Neural progenitor cell (in vitro differentiated cells): ENCODE results near the gene STX1A. TPM values are rescaled to one million over a fixed set of nuclear protein-coding genes. Genes with fewer than 3 reads are reported as not detected.
A peak's percentile ranks its signal among the peaks of the same experiment; 100 is the strongest.

Experiments used
- DNase-seq: peaks from one replicate; pipeline ENCODE4 v3.0.0-alpha.2; 2016; ENCODE audit warnings: low spot score
- H2AFZ ChIP-seq: fragments of 200-600 bp; sonication (generic); replicated peaks from 2 replicates; pipeline ENCODE4 v1.6.1; 2016; ENCODE audit warnings: antibody characterized with exemption
- H3F3A ChIP-seq: fragments of 200-600 bp; sonication (generic); 2 replicates; pipeline ENCODE4 v1.6.1; 2016; ENCODE audit warnings: antibody characterized with exemption, low read depth
- H3K27ac ChIP-seq: fragments of 200-600 bp; sonication (generic); 2 replicates; pipeline ENCODE4 v1.5.1; 2016; ENCODE audit warnings: mild to moderate bottlenecking
- H3K27me3 ChIP-seq: fragments of 200-600 bp; sonication (generic); 2 replicates; pipeline ENCODE4 v1.6.1; 2016; ENCODE audit warnings: mild to moderate bottlenecking, moderate library complexity
- H3K36me3 ChIP-seq: fragments of 200-600 bp; sonication (generic); 2 replicates; pipeline ENCODE4 v1.5.1; 2016
- H3K4me1 ChIP-seq: fragments of 200-600 bp; sonication (generic); 2 replicates; pipeline ENCODE4 v1.6.1; 2016; ENCODE audit warnings: mixed run types
- H3K4me2 ChIP-seq: fragments of 200-600 bp; sonication (generic); 2 replicates; pipeline ENCODE4 v1.6.1; 2016
- H3K4me3 ChIP-seq: fragments of 200-600 bp; sonication (generic); 2 replicates; pipeline ENCODE4 v1.5.1; 2016
- H3K79me2 ChIP-seq: fragments of 200-600 bp; sonication (generic); 2 replicates; pipeline ENCODE4 v1.6.1; 2016; ENCODE audit warnings: low read depth
- H3K9ac ChIP-seq: fragments of 200-600 bp; sonication (generic); 2 replicates; pipeline ENCODE4 v1.6.1; 2016
- H3K9me3 ChIP-seq: fragments of 200-600 bp; sonication (generic); 2 replicates; pipeline ENCODE4 v1.5.1; 2016; ENCODE audit warnings: low read depth
- H4K20me1 ChIP-seq: fragments of 200-600 bp; sonication (generic); 2 replicates; pipeline ENCODE4 v1.6.1; 2016; ENCODE audit warnings: low read depth
- H3K27ac Mint-ChIP-seq: 3 replicates; pipeline ENCODE4 v1.8.0; 2021; ENCODE audit warnings: mixed read lengths
- H3K27me3 Mint-ChIP-seq: 2 replicates; pipeline ENCODE4 v1.8.0; 2022; ENCODE audit warnings: low read depth, mild to moderate bottlenecking, inconsistent platforms, moderate library complexity, mixed read lengths; ENCODE audit not compliant: insufficient read depth
- H3K36me3 Mint-ChIP-seq: 3 replicates; pipeline ENCODE4 v1.8.0; 2021; ENCODE audit warnings: mixed read lengths
- H3K4me1 Mint-ChIP-seq: 3 replicates; pipeline ENCODE4 v1.8.0; 2021; ENCODE audit warnings: mixed read lengths
- H3K4me3 Mint-ChIP-seq: 3 replicates; pipeline ENCODE4 v1.8.0; 2021; ENCODE audit warnings: mild to moderate bottlenecking, moderate library complexity, mixed read lengths
- H3K9me3 Mint-ChIP-seq: 3 replicates; pipeline ENCODE4 v1.8.0; 2020; ENCODE audit warnings: mixed read lengths
- CTCF ChIP-seq: fragments of 200-600 bp; sonication (generic); IDR thresholded peaks from 2 replicates; pipeline ENCODE4 v1.5.1; 2017; ENCODE audit warnings: antibody characterized with exemption, mild to moderate bottlenecking
- EZH2 ChIP-seq: fragments of 200-600 bp; sonication (generic); IDR thresholded peaks from 2 replicates; pipeline ENCODE4 v1.6.1; 2017; ENCODE audit warnings: antibody characterized with exemption, mild to moderate bottlenecking, moderate library complexity
- EZH2phosphoT487 ChIP-seq: fragments of 200-600 bp; sonication (generic); IDR thresholded peaks from 2 replicates; pipeline ENCODE4 v1.6.1; 2017; ENCODE audit warnings: antibody characterized with exemption
- total RNA-seq: library from RNA; depleted of rRNA; stranded (reverse); fragments of >200 nt; gene quantifications from 2 replicates; pipeline ENCODE4 v1.2.3, GENCODE V29; 2015; ENCODE audit warnings: low replicate concordance

The STX1A gene
- total RNA-seq, 1 donor from 2014 or later, result 21.9 TPM

GRCh38 chr7:73674468-73675124 is 44.9 kb downstream of the STX1A start:
- H2AFZ ChIP-seq, result no peak overlapping the region
- no peak for DNase-seq
- no peaks in the 10 kb centered on the region for H3K27me3 ChIP-seq
- no peaks in the 10 kb centered on the region for H3K36me3 ChIP-seq
- H3K79me2 ChIP-seq, result no peaks in the 10 kb centered on the region
- Mint-ChIP-seq H3K4me3 (peak overlapping the region; percentile 43), H3K36me3 (peaks cover 16% of the 10 kb centered on the region), H3K4me1 (peaks cover 7% of the 10 kb centered on the region), H3K27me3 (peaks cover 4% of the 10 kb centered on the region), H3K9me3 (no peaks in the 10 kb centered on the region), H3K27ac (no peak overlapping the region)
- H3K4me2 ChIP-seq, result no peak overlapping the region
- peaks cover 16% of the 10 kb centered on the region for H4K20me1 ChIP-seq
- no peak overlapping the region for H3K9ac ChIP-seq
- TF ChIP-seq EZH2phosphoT487 (no peak), CTCF (no peak), EZH2 (no peak)
- H3F3A ChIP-seq, result peaks cover 7% of the 10 kb centered on the region
- no peaks in the 10 kb centered on the region for H3K4me1 ChIP-seq
- no peak overlapping the region for H3K4me3 ChIP-seq
- H3K9me3 ChIP-seq, result no peaks in the 10 kb centered on the region
- no peak overlapping the region for H3K27ac ChIP-seq

- Histone ChIP-seq H3F3A (peaks cover 7% of the 10 kb centered on the region), H3K27me3 (no peaks in the 10 kb centered on the region), H3K4me1 (peaks cover 8% of the 10 kb centered on the region), H3K9me3 (no peaks in the 10 kb centered on the region), H3K79me2 (no peaks in the 10 kb centered on the region), H2AFZ (no peak overlapping the region), H3K9ac (no peak overlapping the region), H3K4me2 (no peak overlapping the region), H3K4me3 (no peak overlapping the region), H3K36me3 (no peaks in the 10 kb centered on the region), H3K27ac (no peak overlapping the region), H4K20me1 (peaks cover 20% of the 10 kb centered on the region)
- Mint-ChIP-seq H3K27me3 (peaks cover 3% of the 10 kb centered on the region), H3K4me1 (peaks cover 13% of the 10 kb centered on the region), H3K27ac (no peak overlapping the region), H3K9me3 (no peaks in the 10 kb centered on the region), H3K4me3 (no peak overlapping the region), H3K36me3 (peaks cover 7% of the 10 kb centered on the region)
- TF ChIP-seq CTCF (no peak), EZH2 (no peak), EZH2phosphoT487 (no peak)
- DNase-seq, result no peak
Measured at GRCh38 chr7:73671857-73672445, 47.5 kb downstream of the STX1A start.

GRCh38 chr7:73671322-73671661 is 48.2 kb downstream of the STX1A start:
- Histone ChIP-seq H3K4me1 (peaks cover 8% of the 10 kb centered on the region), H4K20me1 (peaks cover 20% of the 10 kb centered on the region), H3K36me3 (no peaks in the 10 kb centered on the region), H3K27ac (no peak overlapping the region), H3K27me3 (no peaks in the 10 kb centered on the region), H3K9me3 (no peaks in the 10 kb centered on the region), H3K4me3 (no peak overlapping the region), H2AFZ (no peak overlapping the region), H3F3A (peaks cover 11% of the 10 kb centered on the region), H3K9ac (no peak overlapping the region), H3K4me2 (no peak overlapping the region), H3K79me2 (no peaks in the 10 kb centered on the region)
- Mint-ChIP-seq H3K4me1 (peaks cover 13% of the 10 kb centered on the region), H3K27me3 (peaks cover 4% of the 10 kb centered on the region), H3K36me3 (peaks cover 7% of the 10 kb centered on the region), H3K9me3 (no peaks in the 10 kb centered on the region), H3K27ac (no peak overlapping the region), H3K4me3 (no peak overlapping the region)
- TF ChIP-seq CTCF (no peak), EZH2 (no peak), EZH2phosphoT487 (no peak)
- no peak for DNase-seq
